GM06990 (cell line): ENCODE results near the gene DYSF.
"Not testable (repeated sequence)": the region's sequence is repeated elsewhere in the genome, so short reads cannot be mapped to it uniquely, and the experiment has no call there.

ENCODE experiments used
- DNase-seq: peaks from one replicate; pipeline ENCODE4 v3.0.0-alpha.2; 2011; ENCODE audit not compliant: insufficient read length; ENCODE audit errors: extremely low read depth
- H3K27me3 ChIP-seq: replicated peaks from 2 replicates; pipeline ENCODE4 v1.6.0; 2011; ENCODE audit warnings: low read length; ENCODE audit not compliant: control insufficient read depth, insufficient read depth
- H3K36me3 ChIP-seq: 2 replicates; pipeline ENCODE4 v1.5.1; 2011; ENCODE audit warnings: low read length; ENCODE audit not compliant: control insufficient read depth, insufficient read depth
- H3K4me3 ChIP-seq: replicated peaks from 2 replicates; pipeline ENCODE4 v1.5.1; 2011; ENCODE audit warnings: low read depth, mild to moderate bottlenecking, control low read depth, low read length
- TF ChIP-seq, protein P1 (sequence below): IDR thresholded peaks from 2 replicates; pipeline ENCODE4 v1.5.1; 2011; ENCODE audit warnings: low read length, control low read depth, mild to moderate bottlenecking, inconsistent platforms; ENCODE audit not compliant: insufficient read depth, poor library complexity, severe bottlenecking

The DYSF gene

DNA sequence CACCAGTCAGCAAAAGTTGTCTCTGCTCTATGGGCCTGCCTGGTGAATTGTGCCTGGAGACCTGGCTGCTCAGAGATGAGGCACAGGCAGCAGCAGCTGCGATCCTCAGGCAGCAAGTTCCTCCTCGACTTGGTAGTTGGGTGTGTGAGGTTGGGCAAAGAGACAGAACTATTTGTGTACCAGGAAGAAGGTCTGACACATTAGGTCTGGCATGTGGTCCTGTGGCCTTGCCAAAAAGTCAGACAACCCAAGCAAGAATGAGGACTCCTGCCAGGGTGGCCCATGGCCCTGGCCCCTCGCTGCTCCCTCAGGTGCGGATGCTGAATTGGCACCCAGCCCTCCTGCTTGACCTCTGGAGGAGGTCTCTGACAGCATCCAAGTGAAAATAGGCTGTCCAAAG, 192.7 kb downstream of the DYSF start:
- TF ChIP-seq, protein P1, sequence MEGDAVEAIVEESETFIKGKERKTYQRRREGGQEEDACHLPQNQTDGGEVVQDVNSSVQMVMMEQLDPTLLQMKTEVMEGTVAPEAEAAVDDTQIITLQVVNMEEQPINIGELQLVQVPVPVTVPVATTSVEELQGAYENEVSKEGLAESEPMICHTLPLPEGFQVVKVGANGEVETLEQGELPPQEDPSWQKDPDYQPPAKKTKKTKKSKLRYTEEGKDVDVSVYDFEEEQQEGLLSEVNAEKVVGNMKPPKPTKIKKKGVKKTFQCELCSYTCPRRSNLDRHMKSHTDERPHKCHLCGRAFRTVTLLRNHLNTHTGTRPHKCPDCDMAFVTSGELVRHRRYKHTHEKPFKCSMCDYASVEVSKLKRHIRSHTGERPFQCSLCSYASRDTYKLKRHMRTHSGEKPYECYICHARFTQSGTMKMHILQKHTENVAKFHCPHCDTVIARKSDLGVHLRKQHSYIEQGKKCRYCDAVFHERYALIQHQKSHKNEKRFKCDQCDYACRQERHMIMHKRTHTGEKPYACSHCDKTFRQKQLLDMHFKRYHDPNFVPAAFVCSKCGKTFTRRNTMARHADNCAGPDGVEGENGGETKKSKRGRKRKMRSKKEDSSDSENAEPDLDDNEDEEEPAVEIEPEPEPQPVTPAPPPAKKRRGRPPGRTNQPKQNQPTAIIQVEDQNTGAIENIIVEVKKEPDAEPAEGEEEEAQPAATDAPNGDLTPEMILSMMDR, result no peak
- Histone ChIP-seq H3K4me3 (no peak overlapping the region), H3K27me3 (no peaks in the 10 kb centered on the region; the same call in none of the 2 replicates), H3K36me3 (no peaks in the 10 kb centered on the region)
- no peak for DNase-seq

DNA sequence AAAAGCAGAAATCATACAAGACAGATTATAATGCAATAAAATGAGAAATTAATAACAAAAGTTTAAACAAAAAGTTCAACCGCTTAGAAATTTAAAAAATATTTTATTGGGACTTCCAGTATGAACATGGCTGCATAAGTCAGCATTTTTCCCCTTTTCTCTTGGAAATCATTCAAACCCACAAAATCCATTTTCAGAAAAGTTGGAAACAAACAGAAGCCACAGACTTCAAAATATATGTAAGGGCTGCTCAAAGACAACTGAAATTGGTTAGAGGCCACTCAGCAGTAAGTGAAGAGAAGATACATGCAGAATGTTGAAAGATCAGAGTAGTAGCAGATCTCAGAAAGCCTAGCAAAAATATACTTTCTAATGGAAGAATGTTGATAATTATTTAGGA, 194.0 kb downstream of the DYSF start:
- TF ChIP-seq, protein P1, result no peak
- Histone ChIP-seq H3K4me3 (no peak overlapping the region), H3K27me3 (no peaks in the 10 kb centered on the region; the same call in none of the 2 replicates), H3K36me3 (no peaks in the 10 kb centered on the region)
- DNase-seq, result no peak

DNA sequence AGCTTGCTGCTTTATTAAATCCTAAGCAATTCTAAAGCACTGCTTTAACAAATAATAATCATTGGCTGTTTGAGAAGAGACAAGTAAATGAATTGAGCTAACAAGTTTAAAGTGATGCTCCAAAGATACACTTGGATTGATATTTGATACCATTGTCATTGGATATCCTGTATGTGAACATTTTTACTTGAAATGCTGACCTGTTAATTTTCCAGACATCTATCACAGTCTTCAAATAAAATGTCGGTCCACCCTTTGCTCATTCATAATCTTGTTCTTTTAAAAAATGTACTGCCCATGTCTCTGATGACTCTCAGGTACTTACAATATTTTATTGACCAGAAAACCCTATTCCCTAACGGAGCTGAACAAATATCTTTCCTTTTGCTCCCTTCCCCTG, 202.1 kb downstream of the DYSF start:
- H3K4me3 ChIP-seq, result no peak overlapping the region
- no peaks in the 10 kb centered on the region for H3K27me3 ChIP-seq
- TF ChIP-seq, protein P1, result no peak
- no peaks in the 10 kb centered on the region for H3K36me3 ChIP-seq
- DNase-seq, result no peak

DNA sequence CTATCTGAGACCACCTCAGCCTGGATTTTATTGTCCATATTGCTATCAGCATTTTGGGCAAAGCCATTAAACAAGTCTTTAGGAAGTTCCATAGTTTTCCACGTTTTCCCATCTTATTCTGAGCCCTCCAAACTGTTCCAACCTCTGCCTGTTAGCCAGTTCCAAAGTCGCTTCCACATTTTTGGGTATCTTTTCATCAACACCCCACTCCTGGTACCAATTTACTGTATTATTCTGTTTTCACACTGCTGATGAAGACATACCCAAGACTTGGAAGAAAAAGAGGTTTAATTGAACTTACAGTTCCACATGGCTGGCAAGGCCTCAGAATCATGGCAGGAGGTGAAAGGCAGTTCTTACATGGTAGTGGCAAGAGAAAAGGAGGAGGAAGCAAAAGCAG, 204.9 kb downstream of the DYSF start:
- H3K36me3 ChIP-seq, H3K27me3 ChIP-seq, H3K4me3 ChIP-seq, DNase-seq: not testable (repeated sequence)

DNA sequence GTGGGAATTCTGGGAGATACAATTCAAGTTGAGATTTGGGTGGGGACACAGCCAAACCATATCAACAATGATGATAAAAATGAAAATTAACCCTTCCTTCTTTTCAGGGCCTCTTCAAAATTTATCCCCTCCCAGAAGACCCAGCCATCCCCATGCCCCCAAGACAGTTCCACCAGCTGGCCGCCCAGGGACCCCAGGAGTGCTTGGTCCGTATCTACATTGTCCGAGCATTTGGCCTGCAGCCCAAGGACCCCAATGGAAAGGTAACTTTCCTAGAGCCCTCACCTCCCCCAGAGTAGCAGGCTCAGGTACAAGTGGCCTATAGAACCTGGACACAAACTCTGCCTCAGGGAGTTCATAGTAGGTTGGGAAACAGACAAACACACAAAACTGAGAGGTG, 205.4 kb downstream of the DYSF start:
- H3K4me3 ChIP-seq, result no peak overlapping the region
- no peaks in the 10 kb centered on the region for H3K27me3 ChIP-seq
- TF ChIP-seq, protein P1, result no peak
- H3K36me3 ChIP-seq, result no peaks in the 10 kb centered on the region
- DNase-seq, result no peak

DNA sequence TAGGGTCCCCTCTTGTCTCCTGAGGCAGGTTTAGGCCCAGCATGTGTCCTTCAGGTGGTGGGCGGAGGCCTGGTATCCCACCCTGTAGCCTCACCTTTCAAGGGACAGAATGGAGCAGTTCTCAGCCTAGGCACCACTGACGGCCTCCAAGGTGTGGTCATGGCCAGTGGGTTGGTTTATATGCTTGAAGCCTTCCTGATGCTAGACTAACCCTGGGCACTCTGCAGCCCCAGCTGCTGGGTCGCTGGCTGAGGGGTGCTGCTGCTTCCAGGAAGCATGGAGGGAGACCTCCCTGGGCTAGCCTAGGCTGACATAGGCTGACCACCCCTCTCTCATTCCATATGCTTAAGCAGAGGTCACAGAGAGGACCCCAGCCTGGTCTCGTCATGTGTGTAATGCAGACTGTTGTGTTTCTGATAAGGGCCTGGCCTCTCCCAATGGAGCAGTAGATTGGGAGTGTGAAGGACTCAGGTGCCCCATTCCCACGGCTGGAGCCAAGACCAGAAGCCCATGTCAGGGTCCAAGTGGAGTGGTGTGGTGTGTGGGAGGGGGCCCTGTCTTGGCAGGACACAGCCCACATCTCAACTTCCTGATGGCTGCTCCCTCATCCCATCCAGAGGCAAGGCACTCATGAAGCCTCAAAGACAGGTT, 206.6 kb downstream of the DYSF start:
- TF ChIP-seq, protein P1, result no peak
- Histone ChIP-seq H3K36me3 (no peaks in the 10 kb centered on the region), H3K4me3 (no peak overlapping the region), H3K27me3 (no peaks in the 10 kb centered on the region)
- no peak for DNase-seq
